Measurements from ENCODE around the gene SIRPA. TPM values are rescaled to one million over a fixed set of nuclear protein-coding genes. Genes with fewer than 3 reads are reported as not detected.

SIRPA gene
- total and polyA plus RNA-seq, 2 of the 8 experiments (the other 6 are each of a cell fraction or from before 2014, with no cell fraction given): 3.9 to 4.3 TPM

DNA sequence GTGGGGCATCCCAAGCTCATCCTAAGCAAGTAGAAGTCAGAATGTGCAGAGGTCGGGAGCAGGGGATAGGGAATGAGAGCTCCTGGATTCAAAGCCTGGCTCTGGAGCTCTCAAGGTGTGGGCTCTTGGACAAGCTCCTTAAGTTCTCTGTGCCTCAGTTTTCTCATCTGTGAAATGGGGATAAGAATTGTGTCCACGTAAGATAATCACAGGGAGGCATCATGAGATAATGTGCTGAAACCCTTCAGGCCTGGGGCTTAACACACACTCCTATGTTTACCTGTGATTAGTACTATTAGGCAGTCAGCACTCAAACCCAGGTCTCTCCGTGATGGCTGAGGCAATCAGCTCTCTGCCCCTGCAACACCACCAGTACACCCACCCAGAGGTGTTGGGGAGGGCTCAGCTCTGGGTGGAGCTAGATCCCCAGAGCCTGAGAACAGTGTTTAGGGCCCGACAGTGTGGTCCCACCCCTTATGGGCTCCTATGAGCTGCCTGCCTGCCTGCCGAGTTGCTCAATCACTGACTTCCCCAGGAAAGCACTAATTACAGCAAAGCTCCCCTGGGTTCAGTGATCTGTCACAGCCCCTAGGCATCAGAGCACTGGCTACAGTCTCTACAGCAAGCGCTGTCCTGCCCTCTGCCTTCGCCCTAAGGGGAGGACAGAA, 6.3 kb upstream of the SIRPA start:
- 86% methylated on average over 7 of the region's 7 CpGs; no CpG with 5 or more reads in 1 of the 2 experiments for WGBS, 2 experiments (ENCODE audit: extremely low coverage in 1 of 2, insufficient coverage in 1 of 2, insufficient read length in 1 of 2, insufficient replicate concordance in 2 of 2, low coverage in 1 of 2, low lambda C conversion rate in 2 of 2, missing lambda C conversion rate in 1 of 2)
- no peak overlapping the region for H3K27ac ChIP-seq (ENCODE audit: low read depth, low read length)
- no peak overlapping the region for H2AFZ ChIP-seq (ENCODE audit: low read length)
- no peaks in the 10 kb centered on the region for H3K79me1 ChIP-seq (ENCODE audit: low read depth, low read length)
- no peak overlapping the region for H2BK20ac ChIP-seq (ENCODE audit: low read length)
- H4K5ac ChIP-seq (ENCODE audit: insufficient read length, low read depth, low read length): no peak overlapping the region
- peaks cover 5% of the 10 kb centered on the region; the same call in 1 of the 2 replicates for H3K23me2 ChIP-seq (ENCODE audit: low read depth, low read length)
- no peak overlapping the region for H3K4me2 ChIP-seq (ENCODE audit: insufficient read depth in 1 of 2, low read depth in 2 of 2, low read length in 2 of 2)
- H3K9ac ChIP-seq (replicated peaks in 1 of 4; ENCODE audit: extremely low read depth in 1 of 4, low read depth in 3 of 4, low read length in 3 of 4): no peak overlapping the region
- no peak overlapping the region for H4K8ac ChIP-seq (ENCODE audit: extremely low read depth, insufficient read depth, low read length)
- peaks cover 2 to 12% (median 6%) of the 10 kb centered on the region in 4 experiments; a peak in 5 of 7 replicates for H3K4me1 ChIP-seq (replicated peaks in 1 of 4; ENCODE audit: control insufficient read depth in 3 of 4, insufficient read depth in 4 of 4, low read length in 3 of 4)
- POLR2A ChIA-PET (ENCODE audit: partially characterized antibody): interaction anchor here (1.6 kb wide), 1 partner anchor 59 kb away, joined by 3 read pairs; no protein-coding TSS in a partner anchor
- DNase-seq (ENCODE audit: low read depth in 1 of 2, low spot score in 2 of 2) (no peak), FAIRE-seq (no peak)
- peaks cover 0 to 8% of the 10 kb centered on the region in 2 experiments for H4K20me1 ChIP-seq (replicated peaks in 1 of 2; ENCODE audit: control insufficient read depth in 1 of 2, insufficient read depth in 2 of 2, low read length in 2 of 2)
- H2BK15ac ChIP-seq (ENCODE audit: low read length): peak overlapping the region; percentile 24; the same call in 1 of the 2 replicates
- H3K9me3 ChIP-seq (ENCODE audit: insufficient read depth in 2 of 2, low read depth in 1 of 2, low read length in 1 of 2): no peaks in the 10 kb centered on the region
- H3K23ac ChIP-seq (ENCODE audit: insufficient read length): no peak overlapping the region
- no peak overlapping the region for H4K91ac ChIP-seq (replicated peaks; ENCODE audit: insufficient read length, low read length)
- H3K4me3 ChIP-seq (ENCODE audit: extremely low read depth in 1 of 4, insufficient read depth in 2 of 4, low read depth in 3 of 4, low read length in 4 of 4): no peak overlapping the region
- CTCF ChIA-PET (ENCODE audit: partially characterized antibody): interaction anchor here (0.8 to 5.0 kb wide), 6 partner anchors 11 to 86 kb away, joined by 3 to 40 read pairs (median 4); no protein-coding TSS in a partner anchor
- no peak overlapping the region for H2BK5ac ChIP-seq (ENCODE audit: low read depth, low read length)
- TF ChIP-seq CEBPB (IDR thresholded peaks at IDR 0.05; ENCODE audit: low read depth, low read length) (0 out of 2 replicates have a peak, but pooled peaks have one; percentile 50), TCF12 (IDR thresholded peaks at IDR 0.05; ENCODE audit: low read depth, low read length) (no peak)
- H3K36me3 ChIP-seq (ENCODE audit: control insufficient read depth in 2 of 4, insufficient read depth in 4 of 4, low read length in 3 of 4): no peaks in the 10 kb centered on the region
- no peak overlapping the region for H2AK5ac ChIP-seq (ENCODE audit: low read depth, low read length)
- peaks cover 0 to 19% (median 14%) of the 10 kb centered on the region in 4 experiments; a peak in 6 of 7 replicates for H3K27me3 ChIP-seq (replicated peaks in 1 of 4; ENCODE audit: control insufficient read depth in 3 of 4, extremely low read depth in 1 of 4, insufficient read depth in 3 of 4, low read length in 3 of 4)
- no peak overlapping the region for H3K56ac ChIP-seq (replicated peaks; ENCODE audit: insufficient read length, low read depth, low read length)
- H3K79me2 ChIP-seq (ENCODE audit: control insufficient read depth in 1 of 2, insufficient read depth in 2 of 2, low read length in 2 of 2): no peaks in the 10 kb centered on the region
- H2BK12ac ChIP-seq (ENCODE audit: low read depth, low read length): peak overlapping the region; percentile 27; the same call in 1 of the 2 replicates
- H3K18ac ChIP-seq (ENCODE audit: extremely low read depth, low read length): no peak overlapping the region
- no peak overlapping the region for H2BK120ac ChIP-seq (replicated peaks; ENCODE audit: low read depth, low read length)
- H3K14ac ChIP-seq (ENCODE audit: insufficient read length): no peak overlapping the region
- H3K4ac ChIP-seq (replicated peaks; ENCODE audit: insufficient read length, low read depth, low read length): no peak overlapping the region
